DOHH2 (cell line): ENCODE measurements around the gene SAE1.

Experiments
- EZH2phosphoT487 ChIP-seq: fragments of 200-600 bp; sonication (generic); IDR thresholded peaks from 2 replicates; pipeline ENCODE4 v1.6.1; 2017; ENCODE audit warnings: borderline replicate concordance, mild to moderate bottlenecking, antibody characterized with exemption, low read length, moderate library complexity, mixed read lengths
- TF ChIP-seq, protein P1 (sequence below): fragments of 200-600 bp; sonication (generic); IDR thresholded peaks from one replicate; pipeline ENCODE4 v1.5.1; 2014; ENCODE audit warnings: antibody characterized with exemption, mild to moderate bottlenecking, low read depth, low read length; ENCODE audit not compliant: poor library complexity, severe bottlenecking

DNA sequence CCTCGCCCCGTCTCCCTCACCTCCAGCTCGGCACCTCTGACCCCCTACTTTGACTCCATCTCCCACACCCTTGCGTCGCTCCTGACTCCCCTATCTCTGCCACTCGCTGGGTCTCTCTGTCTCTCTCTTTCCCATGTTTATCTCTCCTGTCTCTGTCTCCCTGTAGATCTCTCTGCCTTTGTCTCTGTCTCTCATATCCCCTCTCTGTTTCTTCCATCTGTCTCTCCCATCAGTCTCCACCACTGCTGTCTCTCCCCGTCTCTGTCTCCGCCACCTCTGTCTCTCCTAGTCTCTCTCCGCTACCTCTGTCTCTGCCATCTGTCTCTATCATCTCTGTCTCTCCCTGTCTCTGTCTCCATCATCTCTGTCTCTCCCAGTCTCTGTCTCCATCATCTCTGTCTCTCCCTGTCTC lies 112.7 kb downstream of the SAE1 start:
- TF ChIP-seq, protein P1, sequence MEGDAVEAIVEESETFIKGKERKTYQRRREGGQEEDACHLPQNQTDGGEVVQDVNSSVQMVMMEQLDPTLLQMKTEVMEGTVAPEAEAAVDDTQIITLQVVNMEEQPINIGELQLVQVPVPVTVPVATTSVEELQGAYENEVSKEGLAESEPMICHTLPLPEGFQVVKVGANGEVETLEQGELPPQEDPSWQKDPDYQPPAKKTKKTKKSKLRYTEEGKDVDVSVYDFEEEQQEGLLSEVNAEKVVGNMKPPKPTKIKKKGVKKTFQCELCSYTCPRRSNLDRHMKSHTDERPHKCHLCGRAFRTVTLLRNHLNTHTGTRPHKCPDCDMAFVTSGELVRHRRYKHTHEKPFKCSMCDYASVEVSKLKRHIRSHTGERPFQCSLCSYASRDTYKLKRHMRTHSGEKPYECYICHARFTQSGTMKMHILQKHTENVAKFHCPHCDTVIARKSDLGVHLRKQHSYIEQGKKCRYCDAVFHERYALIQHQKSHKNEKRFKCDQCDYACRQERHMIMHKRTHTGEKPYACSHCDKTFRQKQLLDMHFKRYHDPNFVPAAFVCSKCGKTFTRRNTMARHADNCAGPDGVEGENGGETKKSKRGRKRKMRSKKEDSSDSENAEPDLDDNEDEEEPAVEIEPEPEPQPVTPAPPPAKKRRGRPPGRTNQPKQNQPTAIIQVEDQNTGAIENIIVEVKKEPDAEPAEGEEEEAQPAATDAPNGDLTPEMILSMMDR = no peak
- TF ChIP-seq EZH2phosphoT487 = no peak
